RPMI8226 (cell line): Measurements from ENCODE around the gene ADGRF5.

ENCODE experiments used
- DNase-seq: peaks from one replicate; pipeline ENCODE4 v3.0.0-alpha.2; 2015

ADGRF5 gene

DNA sequence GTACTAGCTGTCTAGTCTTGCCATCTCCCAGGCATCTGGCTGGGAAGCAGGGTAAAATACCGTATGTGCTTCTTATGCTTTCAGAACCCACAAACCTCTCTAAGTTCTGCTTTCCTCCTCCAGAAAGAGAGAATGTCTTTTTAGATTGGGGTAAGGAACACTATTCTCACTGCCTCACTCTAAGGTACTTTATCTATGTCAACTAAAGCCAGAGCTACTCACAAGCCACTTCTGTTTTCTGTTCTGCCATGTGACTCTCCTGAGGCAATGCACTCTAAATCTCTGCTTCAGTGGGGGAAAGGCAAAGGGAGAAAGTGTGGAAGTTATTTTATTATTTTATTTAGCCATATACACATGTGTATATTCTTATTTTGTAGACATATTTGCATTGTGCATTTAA lies 112.9 kb downstream of the ADGRF5 start:
- DNase-seq, result no peak
